ENCODE data around the gene IL23A.

GRCh38 chr12:56334490-56334793 lies 4.2 kb upstream of the IL23A start:
- TF ChIP-seq EZH2 (IDR thresholded peaks at IDR 0.05; ENCODE audit: insufficient read depth, poor library complexity, severe bottlenecking) (no peak), EZH2phosphoT487 (IDR thresholded peaks at IDR 0.05; ENCODE audit: insufficient read depth, low read depth) (no peak)

Measured in GM23248 (cell line).